Mesenchymal stem cell (in vitro differentiated cells and primary cell): Measurements from ENCODE around the gene PRRT2.

ENCODE experiments used
- DNase-seq: peaks from one replicate; pipeline ENCODE4 v3.0.0-alpha.2; 2013
- H2AFZ ChIP-seq: one replicate; pipeline ENCODE4 v1.6.1; 2013; ENCODE audit warnings: low read depth, mild to moderate bottlenecking, control low read depth, inconsistent platforms, low read length, moderate library complexity
- H2AK5ac ChIP-seq: 2 replicates; pipeline ENCODE4 v1.6.1; 2013; ENCODE audit warnings: low read length, moderate library complexity, mild to moderate bottlenecking, inconsistent platforms; ENCODE audit not compliant: severe bottlenecking
- H2BK120ac ChIP-seq: one replicate; pipeline ENCODE4 v1.6.1; 2013; ENCODE audit warnings: low read depth, mild to moderate bottlenecking, inconsistent platforms, low read length, moderate library complexity
- H2BK12ac ChIP-seq, 2 experiments: one replicate each; pipeline ENCODE4 v1.6.1; 2013; ENCODE audit warnings: inconsistent platforms in 2 of 2, low read length in 2 of 2, mild to moderate bottlenecking in 2 of 2, moderate library complexity in 2 of 2, control low read depth in 1 of 2
- H2BK15ac ChIP-seq: one replicate; pipeline ENCODE4 v1.6.1; 2013; ENCODE audit warnings: mild to moderate bottlenecking, low read depth, inconsistent platforms; ENCODE audit not compliant: poor library complexity, severe bottlenecking
- H2BK5ac ChIP-seq: 2 replicates; pipeline ENCODE4 v1.6.1; 2013; ENCODE audit warnings: low read depth, mild to moderate bottlenecking, low read length, control low read depth, inconsistent platforms; ENCODE audit not compliant: poor library complexity, severe bottlenecking
- H3K14ac ChIP-seq, 2 experiments: one replicate each; pipeline ENCODE4 v1.6.1; 2013; ENCODE audit warnings: inconsistent platforms in 2 of 2, low read length in 2 of 2, control low read depth in 1 of 2, mild to moderate bottlenecking in 1 of 2, moderate library complexity in 1 of 2
- H3K18ac ChIP-seq, 2 experiments: one replicate each; pipeline ENCODE4 v1.6.1; 2013; ENCODE audit warnings: inconsistent platforms in 2 of 2, low read length in 2 of 2, control low read depth in 1 of 2, low read depth in 1 of 2, mild to moderate bottlenecking in 1 of 2
- H3K23ac ChIP-seq, 2 experiments: one replicate each; pipeline ENCODE4 v1.6.1; 2013; ENCODE audit warnings: inconsistent platforms in 2 of 2, low read length in 2 of 2, mild to moderate bottlenecking in 2 of 2, moderate library complexity in 2 of 2, control low read depth in 1 of 2
- H3K27ac ChIP-seq: 2 replicates; pipeline ENCODE4 v1.5.1; 2013; ENCODE audit warnings: mild to moderate bottlenecking, moderate library complexity, low read length, control low read depth, inconsistent platforms; ENCODE audit not compliant: poor library complexity, severe bottlenecking
- H3K27me3 ChIP-seq, 2 experiments: 2 replicates each; pipeline versions ENCODE4 v1.6.1 to v1.7.0; 2013; ENCODE audit warnings: low read length in 2 of 2, mild to moderate bottlenecking in 2 of 2, moderate library complexity in 2 of 2, control low read depth in 1 of 2, inconsistent platforms in 1 of 2; ENCODE audit not compliant: control insufficient read depth in 1 of 2, insufficient read depth in 1 of 2
- H3K36me3 ChIP-seq, 2 experiments: 2 replicates each; pipeline versions ENCODE4 v1.6.1 to v1.7.0; 2013; ENCODE audit warnings: low read length in 2 of 2, control low read depth in 1 of 2, inconsistent platforms in 1 of 2, low read depth in 1 of 2, mild to moderate bottlenecking in 1 of 2; ENCODE audit not compliant: insufficient read depth in 2 of 2, control insufficient read depth in 1 of 2
- H3K4ac ChIP-seq, 2 experiments: one replicate each; pipeline ENCODE4 v1.6.1; 2013; ENCODE audit warnings: inconsistent platforms in 2 of 2, low read length in 2 of 2, mild to moderate bottlenecking in 2 of 2, moderate library complexity in 2 of 2, control low read depth in 1 of 2, low read depth in 1 of 2
- H3K4me1 ChIP-seq: 2 replicates; pipeline ENCODE4 v1.6.1; 2013; ENCODE audit warnings: low read depth, low read length, control low read depth; ENCODE audit not compliant: control insufficient read depth, insufficient read depth
- H3K4me2 ChIP-seq: 2 replicates; pipeline ENCODE4 v1.6.1; 2013; ENCODE audit warnings: low read length, mild to moderate bottlenecking, inconsistent platforms; ENCODE audit not compliant: poor library complexity, severe bottlenecking
- H3K4me3 ChIP-seq, 2 experiments: 2 replicates each; pipeline versions ENCODE4 v1.5.1 to v1.7.0; 2013; ENCODE audit warnings: low read length in 2 of 2, mild to moderate bottlenecking in 2 of 2, control low read depth in 1 of 2, low read depth in 1 of 2; ENCODE audit not compliant: insufficient read depth in 1 of 2
- H3K79me1 ChIP-seq: replicated peaks from 2 replicates; pipeline ENCODE4 v1.6.1; 2013; ENCODE audit warnings: mild to moderate bottlenecking, control low read depth, low read length, inconsistent platforms; ENCODE audit not compliant: poor library complexity, severe bottlenecking
- H3K9ac ChIP-seq: 2 replicates; pipeline ENCODE4 v1.7.0; 2013; ENCODE audit warnings: mild to moderate bottlenecking, low read length, moderate library complexity
- H3K9me3 ChIP-seq: 2 replicates; pipeline ENCODE4 v1.7.0; 2013; ENCODE audit warnings: mild to moderate bottlenecking, low read length; ENCODE audit not compliant: control insufficient read depth
- H4K8ac ChIP-seq: one replicate; pipeline ENCODE4 v1.6.1; 2013; ENCODE audit warnings: inconsistent platforms, mild to moderate bottlenecking, low read length, moderate library complexity
- H4K91ac ChIP-seq: one replicate; pipeline ENCODE4 v1.6.1; 2013; ENCODE audit warnings: mild to moderate bottlenecking, low read length, inconsistent platforms
- WGBS: methylation state at CpG from one replicate; pipeline ENCODE4 v1.1.7; 2013; ENCODE audit warnings: mixed read lengths; 5-methylcytosine and 5-hydroxymethylcytosine counted together

Gene PRRT2

GRCh38 chr16:29806099-29806579 is 5.9 kb upstream of the PRRT2 start, which contains the start of gene MAZ:
Gene MAZ, plus strand, starts transcription at chr16:29806529. Its CDS starts 173 bp downstream, at chr16:29806702.
- H3K9me3 ChIP-seq: no peaks in the 10 kb centered on the region
- peak within 1 kb of the TSS in 1 of 2 experiments; percentile 99 for H3K23ac ChIP-seq
- peak within 1 kb of the TSS; percentile 52 to 79 for H2BK12ac ChIP-seq
- peak within 1 kb of the TSS; percentile 61 for H2BK5ac ChIP-seq
- H4K8ac ChIP-seq: peak within 1 kb of the TSS; percentile 90
- 4% methylated on average over 5 of the region's 67 CpGs for WGBS
- H3K79me1 ChIP-seq: peaks cover 7% of the 10 kb centered on the region
- peaks cover 35 to 38% of the 10 kb centered on the region in 2 experiments for H3K36me3 ChIP-seq
- peak within 1 kb of the TSS; percentile 88 for H2BK15ac ChIP-seq
- peak within 1 kb of the TSS; percentile 90 for H2BK120ac ChIP-seq
- H3K4me1 ChIP-seq: peaks cover 44% of the 10 kb centered on the region
- H4K91ac ChIP-seq: peak within 1 kb of the TSS; percentile 92
- H2AK5ac ChIP-seq: peak within 1 kb of the TSS; percentile 28
- peak within 1 kb of the TSS; percentile 93 to 99 for H3K18ac ChIP-seq
- H3K4ac ChIP-seq: peak within 1 kb of the TSS; percentile 80 to 97
- peak within 1 kb of the TSS in 1 of 2 experiments; percentile 90 for H3K14ac ChIP-seq
- no peak within 1 kb of the TSS for H2AFZ ChIP-seq
- H3K4me2 ChIP-seq: peak within 1 kb of the TSS; percentile 91
- H3K4me3 ChIP-seq: peak within 1 kb of the TSS; percentile 79 to 92
- no peak for DNase-seq
- peak within 1 kb of the TSS; percentile 86 for H3K27ac ChIP-seq
- H3K9ac ChIP-seq: peak within 1 kb of the TSS; percentile 98
- H3K27me3 ChIP-seq: no peaks in the 10 kb centered on the region

GRCh38 chr16:29806641-29807425 is 5.2 kb upstream of the PRRT2 start:
- Histone ChIP-seq H3K9ac (peak overlapping the region; percentile 91), H3K79me1 (peaks cover 7% of the 10 kb centered on the region), H2AK5ac (peak overlapping the region; percentile 28), H3K4me3 (peak overlapping the region; percentile 66 to 81), H3K18ac (peak overlapping the region; percentile 93 to 99), H3K4me1 (peaks cover 50% of the 10 kb centered on the region), H2AFZ (no peak overlapping the region), H2BK15ac (peak overlapping the region; percentile 88), H3K36me3 (peaks cover 29 to 36% of the 10 kb centered on the region in 2 experiments), H3K4me2 (peak overlapping the region; percentile 70), H3K4ac (peak overlapping the region; percentile 80 to 97), H4K91ac (peak overlapping the region; percentile 92), H2BK120ac (peak overlapping the region; percentile 90), H2BK5ac (no peak overlapping the region), H2BK12ac (peak overlapping the region; percentile 52 to 79), H3K23ac (peak overlapping the region in 1 of 2 experiments; percentile 99), H4K8ac (peak overlapping the region; percentile 67), H3K9me3 (no peaks in the 10 kb centered on the region), H3K27me3 (no peaks in the 10 kb centered on the region), H3K27ac (peak overlapping the region; percentile 86), H3K14ac (peak overlapping the region in 1 of 2 experiments; percentile 90)
- WGBS: under 1% methylated on average over 53 of the region's 99 CpGs
- peak; percentile 31 for DNase-seq

- peaks cover 23 to 34% of the 10 kb centered on the region in 2 experiments for H3K36me3 ChIP-seq
- peaks cover 58% of the 10 kb centered on the region for H3K4me1 ChIP-seq
- H3K9me3 ChIP-seq: no peaks in the 10 kb centered on the region
- H4K91ac ChIP-seq: peak overlapping the region; percentile 92
- peak overlapping the region; percentile 67 for H4K8ac ChIP-seq
- H3K27ac ChIP-seq: peak overlapping the region; percentile 86
- peaks cover 6% of the 10 kb centered on the region for H3K79me1 ChIP-seq
- H3K4me3 ChIP-seq: peak overlapping the region; percentile 66 to 81
- peak overlapping the region; percentile 90 for H2BK120ac ChIP-seq
- peak overlapping the region in 1 of 2 experiments; percentile 99 for H3K23ac ChIP-seq
- H2AK5ac ChIP-seq: no peak overlapping the region
- peak overlapping the region; percentile 3 for H2AFZ ChIP-seq
- WGBS: 1% methylated on average over 62 of the region's 69 CpGs
- H2BK12ac ChIP-seq: peak overlapping the region; percentile 52 to 79
- peak overlapping the region; percentile 93 to 99 for H3K18ac ChIP-seq
- H3K27me3 ChIP-seq: no peaks in the 10 kb centered on the region
- H2BK5ac ChIP-seq: no peak overlapping the region
- peak; percentile 96 for DNase-seq
- peak overlapping the region; percentile 80 to 97 for H3K4ac ChIP-seq
- H2BK15ac ChIP-seq: peak overlapping the region; percentile 54
- H3K4me2 ChIP-seq: peak overlapping the region; percentile 70
- H3K9ac ChIP-seq: peak overlapping the region; percentile 91
- H3K14ac ChIP-seq: peak overlapping the region in 1 of 2 experiments; percentile 89
These were observed 4.4 kb upstream of the PRRT2 start for GRCh38 chr16:29807426-29808218.
